Measurements from ENCODE around the gene RXFP4.

DNA sequence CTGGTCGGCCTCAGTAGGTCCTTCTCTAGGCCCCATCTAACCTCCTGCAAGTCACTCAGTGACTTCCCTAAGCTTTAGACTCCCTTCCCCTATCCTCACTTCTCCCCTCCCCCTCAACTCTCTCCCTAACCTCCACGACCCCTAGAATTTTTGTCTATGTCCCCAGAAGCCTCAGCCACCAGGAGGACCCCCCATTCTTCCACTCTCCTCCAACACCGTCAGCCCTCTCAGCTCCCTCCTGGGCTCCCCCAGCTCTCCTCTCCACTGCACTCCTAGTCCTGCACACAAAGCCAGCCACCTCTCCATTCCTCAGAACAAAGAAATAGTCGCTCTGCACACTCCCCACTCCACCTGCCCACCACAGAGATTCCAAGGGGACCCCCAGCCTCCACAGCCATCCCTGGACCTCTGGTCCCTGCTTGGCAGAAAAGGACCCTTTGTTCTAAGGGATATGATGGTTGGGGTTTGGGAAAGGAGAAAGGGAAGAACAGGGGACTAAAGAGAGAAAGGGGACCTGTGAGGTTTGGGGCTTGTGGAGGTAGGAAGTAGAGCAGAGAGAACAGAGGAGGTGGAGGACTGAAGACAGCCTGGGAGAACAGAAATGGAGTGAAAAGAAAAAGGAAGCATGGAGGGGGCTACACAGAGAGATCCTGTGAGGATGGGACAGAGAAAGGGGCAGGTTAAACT, 34.1 kb downstream of the RXFP4 start:
- TF ChIP-seq, protein P1, sequence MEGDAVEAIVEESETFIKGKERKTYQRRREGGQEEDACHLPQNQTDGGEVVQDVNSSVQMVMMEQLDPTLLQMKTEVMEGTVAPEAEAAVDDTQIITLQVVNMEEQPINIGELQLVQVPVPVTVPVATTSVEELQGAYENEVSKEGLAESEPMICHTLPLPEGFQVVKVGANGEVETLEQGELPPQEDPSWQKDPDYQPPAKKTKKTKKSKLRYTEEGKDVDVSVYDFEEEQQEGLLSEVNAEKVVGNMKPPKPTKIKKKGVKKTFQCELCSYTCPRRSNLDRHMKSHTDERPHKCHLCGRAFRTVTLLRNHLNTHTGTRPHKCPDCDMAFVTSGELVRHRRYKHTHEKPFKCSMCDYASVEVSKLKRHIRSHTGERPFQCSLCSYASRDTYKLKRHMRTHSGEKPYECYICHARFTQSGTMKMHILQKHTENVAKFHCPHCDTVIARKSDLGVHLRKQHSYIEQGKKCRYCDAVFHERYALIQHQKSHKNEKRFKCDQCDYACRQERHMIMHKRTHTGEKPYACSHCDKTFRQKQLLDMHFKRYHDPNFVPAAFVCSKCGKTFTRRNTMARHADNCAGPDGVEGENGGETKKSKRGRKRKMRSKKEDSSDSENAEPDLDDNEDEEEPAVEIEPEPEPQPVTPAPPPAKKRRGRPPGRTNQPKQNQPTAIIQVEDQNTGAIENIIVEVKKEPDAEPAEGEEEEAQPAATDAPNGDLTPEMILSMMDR (optimal IDR thresholded peaks at IDR 0.05 in 1 of 3, IDR thresholded peaks at IDR 0.05 in 1 of 3, conservative IDR thresholded peaks at IDR 0.05 in 1 of 3; ENCODE audit: extremely low read depth in 1 of 3, insufficient read depth in 2 of 3, low read length in 3 of 3) = no peak
- no peak for TF ChIP-seq EZH2 (IDR thresholded peaks at IDR 0.05; ENCODE audit: low read length)

Measured in keratinocyte (primary cell).